NCI-H524 (cell line): ENCODE results near the gene IFI30.
A peak's percentile ranks its signal among the peaks of the same experiment; 100 is the strongest.
"Not testable (repeated sequence)": the region's sequence is repeated elsewhere in the genome, so short reads cannot be mapped to it uniquely, and the experiment has no call there.

Experiments
- DNase-seq, 2 experiments: peaks; one replicate each; lab custom pipeline; 2025; lab: John Stamatoyannopoulos, UW

The IFI30 gene

DNA sequence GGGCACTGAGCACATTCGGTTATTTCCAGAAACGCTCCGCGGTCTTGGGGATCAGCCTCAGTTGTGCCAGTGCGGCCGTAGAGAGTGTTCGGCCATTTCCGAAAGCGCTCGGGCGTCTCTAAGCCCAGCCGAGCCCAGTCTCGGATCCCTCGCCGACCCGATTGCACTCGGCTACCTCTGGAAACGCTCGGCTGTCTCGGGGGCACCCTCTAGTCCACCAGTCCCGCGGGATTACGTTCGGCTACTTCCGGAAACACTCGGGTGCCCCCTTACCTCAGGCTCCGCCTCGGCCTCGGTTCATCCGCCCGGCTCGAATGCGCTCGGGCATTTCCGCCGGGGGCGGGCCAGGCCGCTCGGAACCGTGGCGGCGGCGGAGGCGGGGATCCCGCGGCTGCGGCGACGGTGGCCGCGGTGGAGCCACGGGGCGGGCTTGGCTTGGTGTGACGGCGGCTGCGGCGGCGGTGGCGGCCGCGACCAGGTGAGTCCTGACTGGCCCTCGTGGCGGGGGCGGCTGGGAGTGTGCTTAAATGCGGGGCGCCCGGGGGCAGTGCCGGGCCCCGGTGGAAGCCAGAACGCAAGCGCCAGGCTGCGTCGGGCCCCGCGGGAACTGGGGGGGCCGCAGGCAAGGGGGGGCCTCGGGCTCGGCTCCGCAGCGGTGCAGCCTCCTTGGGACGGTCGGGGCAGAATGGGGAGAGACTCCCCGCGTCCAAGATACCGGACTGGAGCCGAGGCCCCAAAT, 20.6 kb upstream of the IFI30 start, which contains the start of gene PIK3R2:
PIK3R2 (plus strand) TSS at position 347 of the 739 bp plus-strand sequence. CDS start 2,717 bp downstream, outside the sequence.
- peak; percentile 99 to 100 for DNase-seq

DNA sequence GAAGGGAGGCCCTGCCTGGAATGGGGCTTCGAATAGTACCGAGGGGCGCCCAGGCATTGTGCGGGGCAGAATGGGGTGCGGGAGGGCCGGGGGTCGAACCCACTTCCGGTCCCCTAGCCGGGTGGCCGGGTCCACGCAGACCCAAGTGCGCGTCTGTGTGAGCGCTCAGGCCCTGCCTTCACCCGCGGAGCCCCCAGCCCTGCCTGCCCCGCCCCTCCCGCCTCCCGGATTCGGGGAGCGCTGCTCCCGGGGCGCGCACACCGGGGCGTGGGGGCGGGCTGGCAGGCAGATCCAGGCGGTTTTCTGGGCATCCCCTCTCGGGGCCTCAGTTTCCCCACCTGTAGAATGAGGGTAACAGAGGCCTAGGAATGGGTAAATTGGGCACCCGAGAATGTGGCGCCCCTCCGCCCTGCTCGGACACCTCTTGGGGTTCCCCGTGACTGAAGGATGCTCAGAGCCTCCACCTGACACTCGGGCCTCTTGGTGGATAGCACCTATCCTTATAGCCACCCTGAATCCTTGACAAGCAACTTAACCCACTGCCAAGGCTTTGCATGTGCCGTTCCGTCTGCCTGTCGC, 20.0 kb upstream of the IFI30 start:
- no peak for DNase-seq

DNA sequence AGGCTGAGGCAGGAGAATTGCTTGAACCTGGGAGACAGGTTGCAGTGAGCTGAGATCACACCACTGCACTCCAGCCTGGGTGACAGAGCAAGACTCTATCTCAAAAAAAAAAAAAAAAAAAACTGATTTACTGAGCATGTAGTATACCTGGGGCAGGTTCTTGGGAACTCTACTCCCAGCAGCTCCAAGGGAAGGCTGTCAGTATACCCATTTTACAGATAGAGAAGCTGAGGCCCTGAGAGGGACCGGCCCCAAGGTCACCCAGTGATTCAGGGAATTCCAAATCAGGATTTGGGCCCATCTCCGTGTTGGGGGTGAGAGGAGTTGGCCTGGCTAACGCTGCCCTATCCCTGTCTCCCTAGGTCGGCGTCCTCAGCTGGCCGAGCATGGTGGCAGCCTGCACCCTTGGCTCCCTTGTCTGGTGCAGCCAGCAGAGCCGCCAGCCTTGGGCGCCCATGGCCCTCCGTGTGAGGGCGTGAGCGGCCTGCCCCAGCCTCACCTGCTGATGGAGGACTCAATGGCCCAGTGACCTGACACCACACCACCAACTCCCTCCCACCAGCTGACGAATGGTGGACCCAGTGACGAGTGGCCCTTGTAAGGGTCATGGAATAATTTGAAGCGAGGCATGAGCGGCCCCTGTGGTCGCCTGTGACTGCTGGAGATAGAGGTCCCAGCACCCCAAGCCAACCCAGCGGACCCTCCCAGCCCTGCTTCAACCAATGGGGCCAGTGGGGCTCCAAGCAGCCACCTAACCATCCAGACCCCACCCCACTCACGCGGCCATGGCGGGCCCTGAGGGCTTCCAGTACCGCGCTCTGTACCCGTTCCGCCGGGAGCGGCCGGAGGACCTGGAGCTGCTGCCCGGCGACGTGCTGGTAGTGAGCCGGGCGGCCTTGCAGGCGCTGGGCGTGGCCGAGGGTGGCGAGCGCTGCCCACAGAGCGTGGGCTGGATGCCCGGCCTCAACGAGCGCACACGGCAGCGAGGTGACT, 18.2 kb upstream of the IFI30 start:
- no peak for DNase-seq

DNA sequence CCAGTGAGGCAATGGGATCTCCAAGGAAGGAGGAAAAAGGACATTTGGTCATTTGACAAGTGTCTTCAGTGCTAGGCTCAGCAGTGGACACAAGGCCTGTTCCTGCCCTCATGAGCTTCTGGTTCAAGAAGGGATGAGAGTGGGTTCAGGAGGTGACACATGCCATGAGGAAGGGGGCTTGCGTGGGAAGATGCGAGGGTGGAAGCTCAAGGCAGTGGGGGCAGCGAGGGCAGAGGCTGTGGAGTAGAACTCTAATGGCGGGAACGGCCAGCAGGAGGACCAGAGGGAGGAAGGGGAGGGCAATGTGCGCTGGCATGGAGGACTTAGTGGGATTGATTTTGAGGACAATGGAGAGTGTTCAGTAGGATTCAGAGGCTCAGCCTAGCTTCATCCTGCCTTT, 17.3 kb upstream of the IFI30 start:
- no peak for DNase-seq

DNA sequence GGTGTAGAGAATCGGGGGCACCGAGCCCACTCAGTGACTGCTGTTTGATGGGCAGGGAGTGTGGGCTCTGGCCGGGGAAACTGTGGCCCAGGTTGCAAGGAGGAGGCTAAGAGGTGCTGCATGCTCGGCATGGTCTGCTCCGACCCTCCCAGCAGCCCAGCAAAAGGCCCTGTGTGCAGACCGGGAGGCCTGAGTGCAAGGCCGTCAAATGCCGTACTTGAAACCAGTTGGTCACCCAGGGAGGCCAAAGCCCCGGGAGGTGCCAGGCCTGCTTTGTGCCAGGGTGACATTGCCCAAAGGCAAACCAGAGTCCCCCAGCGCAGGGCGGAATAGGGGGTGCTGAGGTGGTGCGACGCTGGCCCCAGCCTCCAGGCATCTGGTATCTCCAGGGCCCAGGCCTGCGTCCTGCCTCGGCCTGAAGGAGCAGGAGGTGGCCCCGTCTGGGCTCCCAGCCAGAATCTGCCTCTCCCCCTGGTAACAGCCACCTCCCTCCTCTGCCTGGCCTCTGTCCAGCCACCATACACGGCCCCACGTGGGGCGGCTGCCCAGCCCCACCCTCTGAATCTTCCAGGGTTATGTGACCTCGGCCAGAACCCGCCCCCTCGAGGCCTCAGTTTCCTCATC, 16.7 kb upstream of the IFI30 start:
- DNase-seq, result peak; percentile 95 to 97

DNA sequence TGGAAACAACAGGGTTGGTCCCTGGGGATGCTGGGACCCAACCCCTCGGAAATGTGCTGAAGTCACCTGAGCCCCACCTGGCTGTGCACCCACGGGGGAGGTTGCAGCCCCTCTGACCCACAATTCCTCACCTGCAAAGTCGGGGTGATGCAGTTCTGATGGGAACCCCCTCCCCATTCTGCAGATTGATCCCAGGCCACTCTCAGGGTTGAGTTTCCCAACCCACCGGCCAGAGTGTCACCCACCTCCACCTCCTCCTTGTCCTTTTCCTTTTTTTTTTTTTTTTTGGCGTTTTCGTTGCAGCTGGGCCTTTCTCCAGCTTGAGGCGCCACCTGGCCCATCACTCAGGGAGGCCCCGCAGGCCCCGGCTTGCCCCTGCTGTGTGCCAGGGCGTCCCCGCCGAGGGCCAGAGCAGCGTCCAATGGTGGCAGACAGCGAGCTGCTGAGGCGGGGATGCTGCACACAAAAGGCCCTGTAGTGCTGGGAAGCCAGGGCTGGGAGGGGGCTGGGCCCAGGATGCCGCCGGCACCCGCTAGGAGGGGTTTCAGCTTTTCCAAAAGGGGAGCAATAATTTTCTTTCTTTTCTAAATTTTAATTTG, 16.0 kb upstream of the IFI30 start:
- peak; percentile 84 to 95 for DNase-seq

DNA sequence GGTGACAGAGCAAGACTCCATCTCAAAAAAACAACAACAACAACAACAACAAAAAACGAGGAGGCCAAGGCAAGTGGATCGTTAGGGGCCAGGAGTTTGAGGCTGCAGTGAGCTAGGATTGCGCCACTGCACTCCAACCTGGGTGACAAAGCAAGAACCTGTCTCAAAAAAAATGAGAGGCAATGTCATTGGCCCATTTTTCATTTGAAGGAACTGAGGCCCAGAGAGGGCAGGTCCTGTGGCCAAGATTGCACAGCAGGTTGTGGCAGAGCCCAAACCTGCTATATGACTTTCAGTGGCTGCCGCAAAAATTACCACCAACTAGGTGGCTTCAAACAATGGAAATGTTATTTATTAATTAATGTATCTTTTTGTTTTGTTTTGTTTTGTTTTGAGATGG, 15.1 kb upstream of the IFI30 start:
- DNase-seq, result no peak

GRCh38 chr19:18159059-18159616, 14.5 kb upstream of the IFI30 start:
- not testable (repeated sequence) for DNase-seq

DNA sequence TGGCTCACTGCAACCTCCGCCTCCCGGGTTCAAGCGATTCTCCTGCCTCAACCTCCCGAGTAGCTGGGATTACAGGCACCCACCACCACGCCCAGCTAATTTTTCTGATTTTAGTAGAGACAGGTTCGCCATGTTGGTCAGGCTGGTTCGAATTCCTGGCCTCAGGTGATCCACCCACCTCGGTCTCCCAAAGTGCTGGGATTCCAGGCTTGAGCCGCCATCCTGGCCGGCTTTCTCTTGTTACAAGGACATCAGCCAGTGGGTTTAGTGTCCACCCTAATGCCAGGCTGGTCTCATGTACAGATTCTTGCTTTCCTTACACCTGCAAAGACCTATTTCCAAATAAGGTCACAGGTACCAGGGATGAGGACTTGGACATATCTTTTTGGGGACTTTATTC, 13.8 kb upstream of the IFI30 start:
- DNase-seq, result no peak

GRCh38 chr19:18160493-18160970, 13.1 kb upstream of the IFI30 start:
- DNase-seq, result no peak

DNA sequence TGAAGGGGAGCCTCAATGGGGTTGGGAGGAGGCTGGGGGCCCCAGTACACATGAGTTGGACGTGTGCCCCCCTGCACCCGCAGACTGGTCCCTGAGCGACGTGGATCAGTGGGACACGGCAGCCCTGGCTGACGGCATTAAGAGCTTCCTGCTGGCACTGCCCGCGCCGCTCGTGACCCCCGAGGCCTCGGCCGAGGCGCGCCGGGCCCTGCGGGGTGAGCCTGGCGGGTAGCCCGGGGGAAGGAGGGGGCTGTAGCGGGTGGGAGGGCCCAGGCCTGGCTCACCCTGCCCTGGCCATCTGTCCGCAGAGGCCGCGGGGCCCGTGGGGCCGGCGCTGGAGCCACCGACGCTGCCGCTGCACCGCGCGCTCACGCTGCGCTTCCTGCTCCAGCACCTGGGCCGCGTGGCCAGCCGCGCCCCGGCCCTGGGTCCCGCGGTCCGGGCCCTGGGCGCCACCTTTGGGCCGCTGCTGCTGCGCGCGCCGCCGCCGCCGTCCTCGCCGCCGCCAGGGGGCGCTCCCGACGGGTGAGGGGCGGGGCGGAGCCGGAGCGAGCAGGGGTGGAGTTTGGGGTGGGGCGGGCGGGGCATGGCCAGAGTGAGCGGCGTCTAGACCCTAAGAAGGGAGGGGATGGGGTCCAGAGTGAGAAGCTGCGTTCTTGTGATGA, 12.5 kb upstream of the IFI30 start:
- DNase-seq, result peak; percentile 52 to 72

DNA sequence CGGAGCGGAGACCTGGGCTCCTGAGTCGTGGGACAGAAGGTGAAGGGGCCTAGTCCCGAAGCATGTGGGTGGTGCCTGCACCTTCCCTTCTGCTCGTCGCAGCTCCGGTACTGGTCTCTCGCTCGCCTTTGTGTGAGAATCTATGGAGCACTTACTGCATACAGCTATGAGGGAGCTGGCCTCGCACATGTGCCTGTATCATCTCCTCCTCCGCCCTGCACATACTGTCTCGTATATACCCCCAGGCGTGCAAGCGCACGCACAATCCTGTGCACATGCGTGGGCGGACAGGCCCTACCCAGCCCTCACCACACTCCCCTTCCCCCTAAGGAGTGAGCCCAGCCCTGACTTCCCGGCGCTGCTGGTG, 12.0 kb upstream of the IFI30 start:
- DNase-seq, result no peak

- DNase-seq, result no peak
Measured at GRCh38 chr19:18164072-18164471, 9.5 kb upstream of the IFI30 start.

- no peak for DNase-seq
Measured at GRCh38 chr19:18165794-18166544, 7.6 kb upstream of the IFI30 start.

GRCh38 chr19:18167011-18167410, 6.6 kb upstream of the IFI30 start:
- DNase-seq, result no peak

DNA sequence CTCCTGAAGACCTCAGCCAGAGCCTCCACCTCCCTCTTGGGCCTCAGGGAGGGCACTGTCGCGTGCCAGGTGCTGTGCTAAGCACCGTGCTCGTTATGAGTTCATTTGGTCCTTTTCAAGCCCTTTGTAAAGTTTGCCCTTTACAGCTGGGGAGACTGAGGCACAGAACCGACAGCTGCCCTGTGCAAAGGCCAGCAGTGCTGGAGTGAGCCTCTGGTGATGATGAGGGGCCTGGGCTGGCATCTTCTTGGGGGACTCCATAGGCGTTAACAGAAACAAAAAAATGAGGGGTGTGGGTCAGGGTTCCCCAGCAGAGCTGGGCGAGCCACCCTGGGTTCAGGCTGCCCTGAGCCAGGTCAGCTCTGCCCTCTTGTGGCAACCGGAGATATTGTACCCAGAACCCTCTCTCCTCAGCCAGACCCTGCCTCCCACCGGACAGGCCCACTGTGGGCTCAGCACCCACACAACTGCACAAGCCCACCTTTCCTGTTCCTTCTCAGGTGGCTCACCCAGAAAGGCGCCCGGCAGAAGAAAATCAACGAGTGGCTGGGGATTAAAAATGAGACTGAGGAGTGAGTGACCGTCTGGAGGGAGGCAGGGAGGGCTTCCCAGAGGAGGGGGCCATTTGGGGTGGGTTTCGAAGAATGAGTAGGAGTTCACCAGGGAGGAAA, 5.5 kb upstream of the IFI30 start:
- DNase-seq, result peak; percentile 24 to 56

- DNase-seq, result no peak
Measured at GRCh38 chr19:18168673-18169381, 4.8 kb upstream of the IFI30 start.

GRCh38 chr19:18170714-18171255, 2.8 kb upstream of the IFI30 start:
- DNase-seq, result no peak
